NCI-H128 (cell line): ENCODE measurements around the gene PCBP3.

Experiments
- DNase-seq: peaks from one replicate; lab custom pipeline; 2025; ENCODE audit not compliant: unreplicated experiment; lab: John Stamatoyannopoulos, UW

The PCBP3 gene

GRCh38 chr21:45781741-45782140 lies 138.2 kb downstream of the PCBP3 start:
- no peak for DNase-seq

GRCh38 chr21:45786660-45787059 lies 143.1 kb downstream of the PCBP3 start:
- no peak for DNase-seq

GRCh38 chr21:45787371-45787770 lies 143.8 kb downstream of the PCBP3 start:
- DNase-seq: no peak

- no peak for DNase-seq
Observed at GRCh38 chr21:45788198-45788597, 144.7 kb downstream of the PCBP3 start.

- DNase-seq: no peak
Observed at GRCh38 chr21:45788637-45789506, 145.3 kb downstream of the PCBP3 start.

GRCh38 chr21:45790427-45790826 lies 146.9 kb downstream of the PCBP3 start:
- no peak for DNase-seq

- no peak for DNase-seq
Observed at GRCh38 chr21:45791562-45792418, 148.3 kb downstream of the PCBP3 start.

- DNase-seq: no peak
Observed at GRCh38 chr21:45792682-45793383, 149.3 kb downstream of the PCBP3 start.

- no peak for DNase-seq
Observed at GRCh38 chr21:45794027-45794426, 150.5 kb downstream of the PCBP3 start.

- DNase-seq: no peak
Observed at GRCh38 chr21:45796003-45796402, 152.5 kb downstream of the PCBP3 start.

GRCh38 chr21:45797338-45797737 lies 153.8 kb downstream of the PCBP3 start:
- DNase-seq: no peak

GRCh38 chr21:45799765-45800338 lies 156.3 kb downstream of the PCBP3 start:
- DNase-seq: no peak

- DNase-seq: no peak
Observed at GRCh38 chr21:45800339-45801080, 157.0 kb downstream of the PCBP3 start.

GRCh38 chr21:45801129-45801964 lies 157.8 kb downstream of the PCBP3 start:
- DNase-seq: no peak

GRCh38 chr21:45801989-45802388 lies 158.5 kb downstream of the PCBP3 start:
- DNase-seq: no peak

GRCh38 chr21:45802425-45802824 lies 158.9 kb downstream of the PCBP3 start:
- DNase-seq: no peak

GRCh38 chr21:45802956-45803617 lies 159.6 kb downstream of the PCBP3 start:
- DNase-seq: no peak

GRCh38 chr21:45803618-45804340 lies 160.3 kb downstream of the PCBP3 start:
- DNase-seq: no peak
